Stimulated activated CD8-positive, alpha-beta memory T cell treated with anti-CD3 and anti-CD28 coated beads, Interleukin-4, amount 100 ng/mL, for 24 hours (primary cell): Measurements from ENCODE around the gene NDUFAF3.
"Not testable (repeated sequence)": the region's sequence is repeated elsewhere in the genome, so short reads cannot be mapped to it uniquely, and the experiment has no call there.

Source experiments
- DNase-seq: peaks from one replicate; pipeline ENCODE4 v3.0.0-alpha.2; 2020; ENCODE audit warnings: low read depth

NDUFAF3 gene

DNA sequence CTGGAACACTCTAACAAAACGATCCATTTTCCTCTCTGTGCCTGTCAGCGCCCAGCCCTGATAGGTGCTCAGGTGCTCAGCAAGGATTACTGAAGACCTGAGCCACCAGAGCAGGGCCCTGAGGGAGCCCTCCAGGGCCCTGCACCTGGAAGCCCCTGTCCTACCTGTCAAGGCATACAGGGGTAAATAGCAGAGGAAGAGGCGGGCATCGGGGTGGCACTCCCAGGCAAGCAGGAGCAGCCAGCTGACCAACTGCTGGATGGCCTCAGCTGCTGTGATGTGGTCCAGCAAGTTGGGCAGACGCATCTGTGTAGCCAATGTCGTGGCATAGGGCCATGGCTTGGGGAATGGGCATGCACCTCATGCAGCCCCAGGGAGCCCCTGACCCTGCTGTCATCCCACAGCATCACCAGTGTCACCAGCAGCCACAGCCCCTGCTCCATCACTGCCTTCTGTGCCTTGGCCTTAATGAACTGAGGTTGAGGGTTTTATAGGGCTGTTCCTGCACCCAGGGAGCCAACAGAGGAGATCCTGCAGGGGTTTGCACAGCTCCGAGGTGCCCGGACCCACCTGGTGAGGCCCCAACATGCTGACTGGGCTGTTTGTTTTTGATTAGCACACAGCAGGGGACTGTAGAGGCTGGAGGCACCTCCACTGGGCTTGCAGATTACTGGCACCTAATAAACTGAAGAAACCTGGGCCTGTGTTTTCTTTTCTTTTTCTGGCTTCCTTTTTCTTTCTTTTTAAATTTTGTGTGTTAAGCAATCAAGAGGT is 22.6 kb upstream of the NDUFAF3 start:
- no peak for DNase-seq

DNA sequence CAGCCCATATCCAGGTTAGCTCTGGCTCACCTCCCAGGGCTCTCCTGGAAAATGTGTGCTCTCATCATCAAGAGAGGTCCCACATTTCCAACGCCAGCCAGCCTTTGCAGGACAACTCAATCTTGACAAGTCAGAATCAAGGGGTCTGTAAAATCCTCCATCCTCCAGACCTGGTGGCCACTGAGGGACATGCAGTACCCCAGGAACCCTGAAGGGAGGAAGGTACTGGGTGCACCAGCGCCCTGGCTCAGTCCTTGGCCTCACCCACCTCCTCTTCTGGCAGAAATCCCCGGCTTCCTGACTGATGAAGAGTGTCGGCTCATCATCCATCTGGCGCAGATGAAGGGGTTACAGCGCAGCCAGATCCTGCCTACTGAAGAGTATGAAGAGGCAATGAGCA is 20.8 kb upstream of the NDUFAF3 start:
- no peak for DNase-seq

DNA sequence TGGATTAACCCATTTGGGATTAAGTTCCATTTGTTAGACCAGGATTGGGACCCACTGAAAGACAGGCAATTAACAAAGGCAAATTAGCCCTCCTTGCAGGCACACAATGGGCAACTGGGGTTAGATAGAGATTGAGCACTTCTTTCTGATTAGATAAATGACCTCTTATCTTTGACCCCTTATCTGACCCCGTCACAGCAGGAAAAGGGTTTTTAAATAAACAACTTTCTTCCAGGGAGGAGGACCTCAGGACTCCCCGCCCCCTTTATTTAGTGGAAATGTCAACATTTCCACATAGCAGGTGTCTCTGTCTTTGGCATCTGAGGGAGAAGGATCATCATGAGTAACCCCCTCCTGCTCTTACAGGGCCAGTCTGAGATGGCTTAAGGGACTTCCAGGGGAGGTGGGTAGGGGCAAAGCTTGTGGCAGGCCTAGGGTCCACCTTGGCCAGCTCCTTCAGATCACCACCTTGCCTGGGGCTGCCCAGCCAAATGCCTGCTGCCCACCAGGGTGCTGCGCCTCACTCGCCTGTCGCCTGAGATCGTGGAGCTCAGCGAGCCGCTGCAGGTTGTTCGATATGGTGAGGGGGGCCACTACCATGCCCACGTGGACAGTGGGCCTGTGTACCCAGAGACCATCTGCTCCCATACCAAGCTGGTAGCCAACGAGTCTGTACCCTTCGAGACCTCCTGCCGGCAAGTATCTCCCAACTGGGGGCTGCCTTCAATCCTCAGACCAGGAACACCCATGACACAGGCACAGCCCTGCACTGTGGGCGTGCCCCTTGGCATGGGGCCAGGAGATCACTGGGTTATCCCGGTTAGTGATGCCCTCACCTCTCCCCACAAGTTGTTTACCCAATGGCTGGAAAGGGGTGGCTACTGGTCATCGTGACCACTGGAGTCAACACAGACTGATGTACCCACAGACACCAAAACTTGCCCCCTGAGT is 17.3 kb upstream of the NDUFAF3 start:
- no peak for DNase-seq

DNA sequence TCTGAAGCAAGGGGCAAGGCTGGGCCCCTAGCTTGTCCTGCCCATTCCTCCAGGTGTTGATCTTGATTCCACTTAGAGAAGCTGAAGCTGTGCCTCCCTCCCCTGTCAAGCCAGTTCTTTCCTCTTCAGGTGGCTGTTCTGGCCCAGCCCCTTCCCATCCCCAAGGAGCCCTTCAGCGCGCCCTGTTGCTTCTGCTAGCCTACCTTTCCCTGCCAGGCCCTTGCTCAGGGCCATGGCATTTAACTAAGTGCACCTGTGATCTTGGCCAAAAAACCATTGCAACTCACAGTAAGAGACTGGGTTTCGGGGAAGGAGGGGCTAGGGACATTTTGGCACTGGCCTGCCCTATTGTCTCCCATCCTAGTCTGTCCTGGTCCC is 16.6 kb upstream of the NDUFAF3 start:
- DNase-seq, result no peak

DNA sequence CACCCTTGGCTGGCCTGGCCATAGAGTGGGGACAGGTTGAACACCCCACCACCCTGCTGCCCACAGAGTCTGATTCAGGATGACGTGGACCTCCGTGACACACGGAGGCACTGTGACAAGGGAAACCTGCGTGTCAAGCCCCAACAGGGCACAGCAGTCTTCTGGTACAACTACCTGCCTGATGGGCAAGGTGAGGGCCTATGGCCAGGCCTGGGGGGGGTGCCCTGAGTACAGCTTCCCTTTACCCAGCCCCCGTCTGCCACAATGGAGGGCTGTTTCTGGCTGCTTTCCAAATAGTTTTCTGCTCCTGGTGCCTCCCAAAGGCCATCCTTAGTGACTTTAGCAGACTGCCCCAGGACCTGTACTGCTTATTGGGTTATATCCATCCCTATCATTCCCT is 15.9 kb upstream of the NDUFAF3 start:
- DNase-seq, result no peak

- no peak for DNase-seq
Measured at GRCh38 chr3:49006408-49007067, 15.4 kb upstream of the NDUFAF3 start.

GRCh38 chr3:49007068-49007770 is 14.7 kb upstream of the NDUFAF3 start, which contains the start of gene WDR6:
Gene WDR6 (plus strand): TSS chr3:49007391. CDS start chr3:49007432, 41 bp downstream.
- DNase-seq, result peak; percentile 95

GRCh38 chr3:49007771-49008528 is 14.0 kb upstream of the NDUFAF3 start:
- peak; percentile 75 for DNase-seq

GRCh38 chr3:49008627-49009026 is 13.3 kb upstream of the NDUFAF3 start:
- not testable (repeated sequence) for DNase-seq

DNA sequence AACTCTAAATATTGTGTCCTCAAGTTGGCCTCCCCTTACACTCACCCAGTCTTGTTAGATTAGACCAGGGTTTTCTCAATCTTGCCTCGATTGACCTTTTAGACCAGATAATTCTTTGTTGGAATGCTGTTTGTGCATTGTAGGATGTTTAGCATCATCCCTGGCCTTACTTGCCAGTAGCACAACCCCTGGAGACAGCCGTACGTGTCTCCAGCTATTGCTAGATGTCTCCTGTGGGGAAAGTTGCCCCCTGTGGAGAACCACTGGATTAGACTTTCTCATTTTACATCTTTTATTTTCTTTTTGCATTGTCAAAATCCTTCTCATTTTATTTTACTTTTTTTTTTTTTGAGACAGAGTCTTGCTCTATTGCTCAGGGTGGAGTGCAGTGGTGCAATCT is 12.5 kb upstream of the NDUFAF3 start:
- no peak for DNase-seq

GRCh38 chr3:49012441-49013017 is 9.4 kb upstream of the NDUFAF3 start:
- DNase-seq, result no peak

DNA sequence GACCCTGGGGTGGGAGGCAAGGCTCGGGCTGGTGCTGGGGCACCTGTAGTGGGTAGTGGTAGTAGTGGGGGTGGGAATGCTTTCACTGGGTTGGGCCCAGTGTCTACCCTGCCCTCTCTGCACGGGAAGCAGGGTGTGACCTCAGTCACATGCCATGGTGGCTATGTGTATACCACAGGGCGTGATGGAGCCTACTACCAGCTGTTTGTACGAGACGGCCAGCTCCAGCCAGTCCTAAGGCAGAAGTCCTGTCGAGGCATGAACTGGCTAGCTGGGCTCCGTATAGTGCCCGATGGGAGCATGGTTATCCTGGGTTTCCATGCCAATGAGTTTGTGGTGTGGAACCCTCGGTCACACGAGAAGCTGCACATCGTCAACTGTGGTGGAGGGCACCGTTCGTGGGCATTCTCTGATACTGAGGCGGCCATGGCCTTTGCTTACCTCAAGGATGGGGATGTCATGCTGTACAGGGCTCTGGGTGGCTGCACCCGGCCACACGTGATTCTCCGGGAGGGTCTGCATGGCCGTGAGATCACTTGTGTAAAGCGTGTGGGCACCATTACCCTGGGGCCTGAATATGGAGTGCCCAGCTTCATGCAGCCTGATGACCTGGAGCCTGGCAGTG is 8.7 kb upstream of the NDUFAF3 start:
- DNase-seq, result no peak

- no peak for DNase-seq
Measured at GRCh38 chr3:49013738-49014660, 7.9 kb upstream of the NDUFAF3 start.

DNA sequence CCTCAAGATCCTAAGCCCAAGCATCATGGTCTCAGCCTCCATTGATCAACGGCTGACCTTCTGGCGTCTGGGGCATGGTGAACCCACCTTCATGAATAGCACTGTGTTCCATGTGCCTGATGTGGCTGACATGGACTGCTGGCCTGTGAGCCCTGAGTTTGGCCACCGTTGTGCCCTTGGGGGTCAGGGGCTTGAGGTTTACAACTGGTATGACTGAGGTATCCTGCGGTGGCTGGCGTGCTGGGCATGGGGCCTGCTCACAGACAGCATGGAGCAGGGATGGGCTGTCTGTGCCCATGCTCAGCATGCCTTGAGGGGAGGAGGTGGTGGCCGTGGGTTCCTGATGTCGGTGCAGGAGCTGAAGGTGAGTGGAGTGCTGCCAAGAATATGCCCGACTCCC is 6.8 kb upstream of the NDUFAF3 start:
- no peak for DNase-seq

DNA sequence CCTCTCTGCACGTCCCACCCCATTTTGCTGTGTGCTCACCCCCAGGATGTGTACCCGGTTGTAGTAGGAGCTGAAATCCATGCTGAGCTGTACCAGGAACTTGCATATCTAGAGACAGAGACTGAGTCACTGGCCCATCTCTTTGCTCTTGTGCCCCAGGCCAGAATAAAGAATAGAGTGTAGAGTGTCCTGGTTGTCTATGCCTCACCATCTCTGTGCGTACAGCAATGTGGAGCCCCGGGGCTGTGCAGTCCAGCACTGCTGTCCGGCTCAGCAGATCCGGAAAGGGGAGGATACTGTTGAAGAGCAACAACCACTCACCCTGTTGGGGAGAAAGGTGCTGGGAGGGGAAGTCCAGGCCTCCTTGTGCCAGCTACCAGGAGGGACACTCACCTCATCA is 6.2 kb upstream of the NDUFAF3 start:
- DNase-seq, result no peak

DNA sequence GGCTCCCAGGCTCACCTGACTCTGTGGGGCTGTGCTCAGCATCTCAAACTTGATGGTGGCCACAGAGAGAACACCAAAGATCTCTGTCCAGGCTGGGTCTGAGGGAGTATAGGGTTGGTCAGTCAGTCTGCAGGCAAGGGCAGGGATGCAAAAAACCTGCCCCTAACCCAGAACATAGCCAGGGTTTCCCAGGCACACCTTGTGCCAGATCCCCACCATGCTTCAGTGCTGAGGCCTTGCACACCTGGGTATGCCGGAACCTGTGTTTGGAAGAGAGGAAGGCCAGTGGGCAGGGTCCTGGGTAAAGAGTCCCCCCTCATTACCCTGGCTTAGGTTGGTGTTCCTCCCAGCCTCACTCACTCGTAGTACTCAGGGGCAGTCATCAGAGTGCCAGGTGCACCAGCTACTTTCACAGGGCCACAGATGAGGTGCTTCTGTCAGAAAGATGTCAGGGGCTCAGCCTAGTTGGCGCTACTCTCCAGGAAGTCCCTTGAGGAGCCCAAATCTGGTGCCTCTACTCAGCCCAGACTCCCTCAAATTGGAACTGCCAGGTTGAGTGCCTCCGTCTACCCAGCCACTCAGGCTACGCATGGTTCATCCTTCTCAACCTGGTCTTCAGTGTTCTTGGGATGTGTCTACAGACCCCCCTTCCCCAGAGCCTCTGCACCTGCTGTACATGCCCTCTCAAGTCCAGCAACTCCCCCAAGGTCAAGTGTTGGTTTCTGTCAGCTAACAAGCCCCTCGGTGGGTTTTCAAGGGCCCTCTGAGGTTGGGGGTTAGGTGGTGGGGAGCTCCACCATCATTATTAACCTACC is 5.3 kb upstream of the NDUFAF3 start:
- DNase-seq, result no peak

GRCh38 chr3:49017229-49017970 is 4.5 kb upstream of the NDUFAF3 start:
- DNase-seq, result no peak
